Stimulated activated CD8-positive, alpha-beta memory T cell treated with anti-CD3 and anti-CD28 coated beads, Interleukin-12 subunit alpha, Interleukin-12 subunit beta, amount 100 ng/mL, for 24 hours (primary cell): ENCODE results near the gene AIF1L.
"Not testable (repeated sequence)": the region's sequence is repeated elsewhere in the genome, so short reads cannot be mapped to it uniquely, and the experiment has no call there.

Experiments
- DNase-seq: peaks from one replicate; pipeline ENCODE4 v3.0.0-alpha.2; 2020; ENCODE audit errors: extremely low read depth

The AIF1L gene

GRCh38 chr9:131099102-131099606 is 2.8 kb downstream of the AIF1L start:
- no peak for DNase-seq

GRCh38 chr9:131099845-131100244 is 3.5 kb downstream of the AIF1L start:
- DNase-seq, result not testable (repeated sequence)

- DNase-seq, result no peak
Observed at GRCh38 chr9:131100445-131100844, 4.1 kb downstream of the AIF1L start.

- no peak for DNase-seq
Observed at GRCh38 chr9:131101207-131101964, 5.1 kb downstream of the AIF1L start.

GRCh38 chr9:131103024-131103423 is 6.7 kb downstream of the AIF1L start:
- no peak for DNase-seq

GRCh38 chr9:131103535-131103934 is 7.2 kb downstream of the AIF1L start:
- no peak for DNase-seq

GRCh38 chr9:131104016-131104740 is 7.8 kb downstream of the AIF1L start:
- DNase-seq, result no peak

GRCh38 chr9:131105952-131106351 is 9.6 kb downstream of the AIF1L start:
- DNase-seq, result no peak

- no peak for DNase-seq
Observed at GRCh38 chr9:131107760-131108159, 11.4 kb downstream of the AIF1L start.

GRCh38 chr9:131111186-131111853 is 15.0 kb downstream of the AIF1L start:
- DNase-seq, result no peak

- DNase-seq, result no peak
Observed at GRCh38 chr9:131111854-131112311, 15.6 kb downstream of the AIF1L start.

GRCh38 chr9:131112374-131113154 is 16.2 kb downstream of the AIF1L start:
- no peak for DNase-seq

- DNase-seq, result no peak
Observed at GRCh38 chr9:131113655-131114054, 17.3 kb downstream of the AIF1L start.

- no peak for DNase-seq
Observed at GRCh38 chr9:131114084-131114535, 17.8 kb downstream of the AIF1L start.

- not testable (repeated sequence) for DNase-seq
Observed at GRCh38 chr9:131115360-131115742, 19.0 kb downstream of the AIF1L start.

- DNase-seq, result no peak
Observed at GRCh38 chr9:131116281-131117120, 20.2 kb downstream of the AIF1L start.

- DNase-seq, result no peak
Observed at GRCh38 chr9:131117121-131117761, 20.9 kb downstream of the AIF1L start.

GRCh38 chr9:131117762-131118145 is 21.4 kb downstream of the AIF1L start:
- no peak for DNase-seq

GRCh38 chr9:131119600-131119999 is 23.3 kb downstream of the AIF1L start:
- no peak for DNase-seq

- no peak for DNase-seq
Observed at GRCh38 chr9:131120620-131121228, 24.4 kb downstream of the AIF1L start.
